Measurements from ENCODE around the gene ATP13A5. TPM values are rescaled to one million over a fixed set of nuclear protein-coding genes. Genes with fewer than 3 reads are reported as not detected.

The ATP13A5 gene
- total and polyA plus RNA-seq, 2 of the 8 experiments (the other 6 are each of a cell fraction or from before 2014, with no cell fraction given), result not detected

GRCh38 chr3:193250492-193250891, 128.1 kb downstream of the ATP13A5 start:
- no peak overlapping the region for H3K27ac ChIP-seq (ENCODE audit: low read depth, low read length)
- CTCF ChIA-PET (ENCODE audit: partially characterized antibody), result no interaction called here
- peaks cover 6 to 14% of the 10 kb centered on the region in 2 experiments; a peak in 3 of 4 replicates for H3K9me3 ChIP-seq (ENCODE audit: insufficient read depth in 2 of 2, low read depth in 1 of 2, low read length in 1 of 2)
- no peak overlapping the region for H3K4me2 ChIP-seq (ENCODE audit: insufficient read depth in 1 of 2, low read depth in 2 of 2, low read length in 2 of 2)
- 91% methylated on average over 4 of the region's 4 CpGs; no CpG with 5 or more reads in 1 of the 2 experiments for WGBS, 2 experiments (ENCODE audit: extremely low coverage in 1 of 2, insufficient coverage in 1 of 2, insufficient read length in 1 of 2, insufficient replicate concordance in 2 of 2, low coverage in 1 of 2, low lambda C conversion rate in 2 of 2, missing lambda C conversion rate in 1 of 2)
- no peak overlapping the region for H2AK5ac ChIP-seq (ENCODE audit: low read depth, low read length)
- H3K4ac ChIP-seq (replicated peaks; ENCODE audit: insufficient read length, low read depth, low read length), result no peak overlapping the region
- no peaks in the 10 kb centered on the region for H3K79me1 ChIP-seq (ENCODE audit: low read depth, low read length)
- TF ChIP-seq BCL11A (IDR thresholded peaks at IDR 0.05; ENCODE audit: low read depth in 2 of 2, low read length in 2 of 2), result no peak
- no peak for TF ChIP-seq RBBP5 (IDR thresholded peaks at IDR 0.05; ENCODE audit: borderline replicate concordance, low read depth, low read length)
- TF ChIP-seq RFX5 (IDR thresholded peaks at IDR 0.05; ENCODE audit: borderline replicate concordance, low read depth, low read length), result no peak
- TF ChIP-seq, protein P1, sequence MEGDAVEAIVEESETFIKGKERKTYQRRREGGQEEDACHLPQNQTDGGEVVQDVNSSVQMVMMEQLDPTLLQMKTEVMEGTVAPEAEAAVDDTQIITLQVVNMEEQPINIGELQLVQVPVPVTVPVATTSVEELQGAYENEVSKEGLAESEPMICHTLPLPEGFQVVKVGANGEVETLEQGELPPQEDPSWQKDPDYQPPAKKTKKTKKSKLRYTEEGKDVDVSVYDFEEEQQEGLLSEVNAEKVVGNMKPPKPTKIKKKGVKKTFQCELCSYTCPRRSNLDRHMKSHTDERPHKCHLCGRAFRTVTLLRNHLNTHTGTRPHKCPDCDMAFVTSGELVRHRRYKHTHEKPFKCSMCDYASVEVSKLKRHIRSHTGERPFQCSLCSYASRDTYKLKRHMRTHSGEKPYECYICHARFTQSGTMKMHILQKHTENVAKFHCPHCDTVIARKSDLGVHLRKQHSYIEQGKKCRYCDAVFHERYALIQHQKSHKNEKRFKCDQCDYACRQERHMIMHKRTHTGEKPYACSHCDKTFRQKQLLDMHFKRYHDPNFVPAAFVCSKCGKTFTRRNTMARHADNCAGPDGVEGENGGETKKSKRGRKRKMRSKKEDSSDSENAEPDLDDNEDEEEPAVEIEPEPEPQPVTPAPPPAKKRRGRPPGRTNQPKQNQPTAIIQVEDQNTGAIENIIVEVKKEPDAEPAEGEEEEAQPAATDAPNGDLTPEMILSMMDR (IDR thresholded peaks at IDR 0.05; ENCODE audit: control extremely low read depth in 1 of 3, insufficient read depth in 1 of 3, low read depth in 1 of 3, low read length in 3 of 3), result no peak
- TF ChIP-seq SRF (IDR thresholded peaks at IDR 0.05; ENCODE audit: low read depth, low read length), result no peak
- TF ChIP-seq, protein P2, sequence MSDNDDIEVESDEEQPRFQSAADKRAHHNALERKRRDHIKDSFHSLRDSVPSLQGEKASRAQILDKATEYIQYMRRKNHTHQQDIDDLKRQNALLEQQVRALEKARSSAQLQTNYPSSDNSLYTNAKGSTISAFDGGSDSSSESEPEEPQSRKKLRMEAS (IDR thresholded peaks at IDR 0.05), result no peak
- TF ChIP-seq EP300 (IDR thresholded peaks at IDR 0.05; ENCODE audit: borderline replicate concordance in 1 of 2, low read depth in 2 of 2, low read length in 2 of 2), result no peak
- TF ChIP-seq POU5F1 (IDR thresholded peaks at IDR 0.05; ENCODE audit: low read depth, low read length), result no peak
- no peak overlapping the region for H3K9ac ChIP-seq (replicated peaks in 1 of 4; ENCODE audit: extremely low read depth in 1 of 4, low read depth in 3 of 4, low read length in 3 of 4)
- H2BK120ac ChIP-seq (replicated peaks; ENCODE audit: low read depth, low read length), result no peak overlapping the region
- H3K4me3 ChIP-seq (ENCODE audit: extremely low read depth in 1 of 4, insufficient read depth in 2 of 4, low read depth in 3 of 4, low read length in 4 of 4), result no peak overlapping the region
- H3K14ac ChIP-seq (ENCODE audit: insufficient read length), result no peak overlapping the region
- no peaks in the 10 kb centered on the region for H3K23me2 ChIP-seq (ENCODE audit: low read depth, low read length)
- no peaks in the 10 kb centered on the region for H3K4me1 ChIP-seq (replicated peaks in 1 of 4; ENCODE audit: control insufficient read depth in 3 of 4, insufficient read depth in 4 of 4, low read length in 3 of 4)
- H3K36me3 ChIP-seq (ENCODE audit: control insufficient read depth in 2 of 4, insufficient read depth in 4 of 4, low read length in 3 of 4), result no peaks in the 10 kb centered on the region; a peak in 1 of 8 replicates
- no peak overlapping the region for H3K23ac ChIP-seq (ENCODE audit: insufficient read length)
- no peak overlapping the region for H3K56ac ChIP-seq (replicated peaks; ENCODE audit: insufficient read length, low read depth, low read length)
- POLR2A ChIA-PET (ENCODE audit: partially characterized antibody), result no interaction called here
- H2BK15ac ChIP-seq (ENCODE audit: low read length), result no peak overlapping the region
- no peak overlapping the region for H2BK20ac ChIP-seq (ENCODE audit: low read length)
- H3K79me2 ChIP-seq (ENCODE audit: control insufficient read depth in 1 of 2, insufficient read depth in 2 of 2, low read length in 2 of 2), result no peaks in the 10 kb centered on the region
- no peaks in the 10 kb centered on the region for H3K27me3 ChIP-seq (replicated peaks in 1 of 4; ENCODE audit: control insufficient read depth in 3 of 4, extremely low read depth in 1 of 4, insufficient read depth in 3 of 4, low read length in 3 of 4)
- no peak overlapping the region for H4K91ac ChIP-seq (replicated peaks; ENCODE audit: insufficient read length, low read length)
- no peak overlapping the region for H2AFZ ChIP-seq (ENCODE audit: low read length)
- FAIRE-seq, result no peak
- H4K20me1 ChIP-seq (replicated peaks in 1 of 2; ENCODE audit: control insufficient read depth in 1 of 2, insufficient read depth in 2 of 2, low read length in 2 of 2), result no peaks in the 10 kb centered on the region
- H2BK5ac ChIP-seq (ENCODE audit: low read depth, low read length), result no peak overlapping the region
- no peak overlapping the region for H2BK12ac ChIP-seq (ENCODE audit: low read depth, low read length)
- no peak for DNase-seq (ENCODE audit: low read depth in 1 of 2, low spot score in 2 of 2)
- H3K18ac ChIP-seq (ENCODE audit: extremely low read depth, low read length), result no peak overlapping the region
- no peak overlapping the region for H4K8ac ChIP-seq (ENCODE audit: extremely low read depth, insufficient read depth, low read length)
- H4K5ac ChIP-seq (ENCODE audit: insufficient read length, low read depth, low read length), result no peak overlapping the region
